ENCODE measurements around the gene TAOK3. TPM values are rescaled to one million over a fixed set of nuclear protein-coding genes. Genes with fewer than 3 reads are reported as not detected.

Gene TAOK3
- total and polyA plus RNA-seq, 2 donors (not counting 3 experiments of a cell fraction or from before 2014, with no cell fraction given) = 11.3 to 23.1 TPM

- no peak overlapping the region for H3K27ac ChIP-seq (ENCODE audit: insufficient read depth, low read depth, low read length)
- dilution Hi-C loops (cut with MboI; ENCODE audit: extremely low pct_ligation_motif_present, low sequenced_read_pairs) = no loop called here
- H3K9me1 ChIP-seq (replicated peaks; ENCODE audit: control insufficient read depth, extremely low read depth, insufficient read depth, low read length) = no peaks in the 10 kb centered on the region
- H3K9me3 ChIP-seq (replicated peaks; ENCODE audit: control insufficient read depth, insufficient read depth, low read length) = no peaks in the 10 kb centered on the region
- H3K4me3 ChIP-seq (replicated peaks in 1 of 3; ENCODE audit: insufficient read depth in 1 of 3, low read depth in 1 of 3, low read length in 3 of 3) = no peak overlapping the region
- no peaks in the 10 kb centered on the region for H4K20me1 ChIP-seq (replicated peaks; ENCODE audit: control insufficient read depth, extremely low read depth, insufficient read depth, low read length)
- H2AFZ ChIP-seq (ENCODE audit: low read depth, low read length) = no peak overlapping the region
- ChIA-PET POLR2A (no interaction called here), CTCF (no interaction called here)
- no peak overlapping the region for H3K4me2 ChIP-seq (ENCODE audit: insufficient read depth, low read length)
- H3K79me2 ChIP-seq (ENCODE audit: control insufficient read depth, insufficient read depth, low read length) = no peaks in the 10 kb centered on the region
- H3K36me3 ChIP-seq (ENCODE audit: control insufficient read depth in 2 of 2, extremely low read depth in 1 of 2, insufficient read depth in 2 of 2, low read length in 2 of 2) = no peaks in the 10 kb centered on the region
- no peak for FAIRE-seq
- H3K27me3 ChIP-seq (ENCODE audit: control insufficient read depth in 2 of 2, insufficient read depth in 2 of 2, low read length in 2 of 2) = no peaks in the 10 kb centered on the region
- no peaks in the 10 kb centered on the region for H3K4me1 ChIP-seq (ENCODE audit: control insufficient read depth, extremely low read depth, insufficient read depth, low read length)
- TF ChIP-seq GATA2 (IDR thresholded peaks at IDR 0.05; ENCODE audit: insufficient read depth, insufficient read length, low read depth, low read length) (no peak), FOS (IDR thresholded peaks at IDR 0.05; ENCODE audit: borderline replicate concordance, insufficient read depth, low read length) (no peak), EZH2 (IDR thresholded peaks at IDR 0.05; ENCODE audit: borderline replicate concordance, low read depth, low read length, severe bottlenecking) (no peak), CTCF (IDR thresholded peaks at IDR 0.05; ENCODE audit: extremely low read depth in 1 of 2, insufficient read depth in 1 of 2, low read depth in 1 of 2, low read length in 2 of 2) (no peak), MAX (IDR thresholded peaks at IDR 0.05; ENCODE audit: insufficient read depth, insufficient read length) (no peak), JUN (IDR thresholded peaks at IDR 0.05; ENCODE audit: borderline replicate concordance, insufficient read depth, insufficient read length, low read depth) (no peak), POLR2AphosphoS5 (IDR thresholded peaks at IDR 0.05; ENCODE audit: insufficient read depth, low read depth, low read length) (no peak), POLR2A (IDR thresholded peaks at IDR 0.05; ENCODE audit: low read depth, low read length) (no peak), MYC (IDR thresholded peaks at IDR 0.05; ENCODE audit: low read depth, low read length) (no peak)
- DNase-seq (ENCODE audit: low read depth, low spot score) = no peak
- intact Hi-C loops (cut with micrococcal nuclease) = no loop called here
- H3K9ac ChIP-seq (replicated peaks; ENCODE audit: extremely low read depth, insufficient read depth, low read length) = no peak overlapping the region
- BruUV-seq (replicated peaks) = no TSS peak
These were observed 246.5 kb downstream of the TAOK3 start for GRCh38 chr12:118126119-118126757.

All from endothelial cell of umbilical vein (primary cell).